Gastrocnemius medialis (tissue), 4 donors: ENCODE results near the gene ANO6.

Experiments
- POLR2A ChIP-seq, 2 donors: fragments of 450-650 bp; IDR thresholded peaks; one replicate each; pipeline ENCODE4 v1.6.1; 2017; ENCODE audit warnings: antibody characterized with exemption in 2 of 2, mild to moderate bottlenecking in 2 of 2, moderate library complexity in 2 of 2
- TF ChIP-seq, protein P1 (sequence below), 5 experiments: fragments of 450-650 bp in 3 of 5; fragments of 200-600 bp in 2 of 5; sonication (generic) in 2 of 5; IDR thresholded peaks in 4 of 5; conservative IDR thresholded peaks in 1 of 5; 1 replicate in 4 of 5; 2 replicates in 1 of 5; pipeline ENCODE4 v1.5.1; 2016 to 2019; ENCODE audit warnings: antibody characterized with exemption in 5 of 5, mild to moderate bottlenecking in 3 of 5, moderate library complexity in 3 of 5

DNA sequence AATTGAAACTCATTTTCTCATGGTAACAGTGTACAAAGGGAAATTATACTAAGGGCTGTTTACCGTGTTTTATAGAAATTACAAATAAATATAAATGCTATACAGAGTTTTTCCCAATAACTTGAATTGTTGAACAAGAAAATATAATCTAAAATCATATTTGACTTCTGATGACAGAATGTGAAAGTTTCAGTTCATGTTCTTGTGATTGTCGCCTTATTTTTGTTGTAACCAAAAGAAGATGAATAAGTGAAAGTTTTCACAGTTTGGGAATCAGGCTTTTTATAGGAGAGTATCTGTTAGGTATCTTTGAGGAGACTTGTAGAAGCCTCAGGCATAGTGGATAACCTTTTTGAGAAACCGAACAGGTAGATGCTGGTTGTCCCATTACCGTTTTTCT, 28.1 kb downstream of the ANO6 start:
- TF ChIP-seq POLR2A (IDR thresholded peaks at IDR 0.05), result no peak
- TF ChIP-seq, protein P1, sequence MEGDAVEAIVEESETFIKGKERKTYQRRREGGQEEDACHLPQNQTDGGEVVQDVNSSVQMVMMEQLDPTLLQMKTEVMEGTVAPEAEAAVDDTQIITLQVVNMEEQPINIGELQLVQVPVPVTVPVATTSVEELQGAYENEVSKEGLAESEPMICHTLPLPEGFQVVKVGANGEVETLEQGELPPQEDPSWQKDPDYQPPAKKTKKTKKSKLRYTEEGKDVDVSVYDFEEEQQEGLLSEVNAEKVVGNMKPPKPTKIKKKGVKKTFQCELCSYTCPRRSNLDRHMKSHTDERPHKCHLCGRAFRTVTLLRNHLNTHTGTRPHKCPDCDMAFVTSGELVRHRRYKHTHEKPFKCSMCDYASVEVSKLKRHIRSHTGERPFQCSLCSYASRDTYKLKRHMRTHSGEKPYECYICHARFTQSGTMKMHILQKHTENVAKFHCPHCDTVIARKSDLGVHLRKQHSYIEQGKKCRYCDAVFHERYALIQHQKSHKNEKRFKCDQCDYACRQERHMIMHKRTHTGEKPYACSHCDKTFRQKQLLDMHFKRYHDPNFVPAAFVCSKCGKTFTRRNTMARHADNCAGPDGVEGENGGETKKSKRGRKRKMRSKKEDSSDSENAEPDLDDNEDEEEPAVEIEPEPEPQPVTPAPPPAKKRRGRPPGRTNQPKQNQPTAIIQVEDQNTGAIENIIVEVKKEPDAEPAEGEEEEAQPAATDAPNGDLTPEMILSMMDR (IDR thresholded peaks at IDR 0.05 in 4 of 5, conservative IDR thresholded peaks at IDR 0.05 in 1 of 5), result no peak
